H9 (cell line): ENCODE measurements around the gene TBX15. TPM values are rescaled to one million over a fixed set of nuclear protein-coding genes. Genes with fewer than 3 reads are reported as not detected.

Experiments
- DNase-seq: peaks from one replicate; pipeline ENCODE4 v3.0.0-alpha.2; 2017
- H2AFZ ChIP-seq: one replicate; pipeline ENCODE4 v1.6.1; 2013; ENCODE audit warnings: mild to moderate bottlenecking, low read length, control low read depth, moderate library complexity
- H2AK5ac ChIP-seq: 2 replicates; pipeline ENCODE4 v1.6.1; 2013; ENCODE audit warnings: low read length, control low read depth, mixed read lengths; ENCODE audit not compliant: insufficient read length
- H2BK120ac ChIP-seq: one replicate; pipeline ENCODE4 v1.6.1; 2013; ENCODE audit warnings: low read depth, mild to moderate bottlenecking, low read length, control low read depth, inconsistent platforms; ENCODE audit not compliant: poor library complexity, severe bottlenecking
- H2BK12ac ChIP-seq: 2 replicates; pipeline ENCODE4 v1.6.1; 2013; ENCODE audit warnings: low read length, control low read depth, mixed read lengths, low read depth; ENCODE audit not compliant: insufficient read length
- H2BK15ac ChIP-seq: 2 replicates; pipeline ENCODE4 v1.6.1; 2013; ENCODE audit warnings: low read depth, low read length, control low read depth
- H2BK20ac ChIP-seq: one replicate; pipeline ENCODE4 v1.6.1; 2013; ENCODE audit warnings: low read depth, mild to moderate bottlenecking, low read length, control low read depth, inconsistent platforms; ENCODE audit not compliant: poor library complexity, severe bottlenecking
- H2BK5ac ChIP-seq: 2 replicates; pipeline ENCODE4 v1.6.1; 2013; ENCODE audit warnings: low read length, control low read depth, mixed read lengths; ENCODE audit not compliant: insufficient read length
- H3K14ac ChIP-seq: 2 replicates; pipeline ENCODE4 v1.6.1; 2013; ENCODE audit warnings: low read length, control low read depth; ENCODE audit not compliant: insufficient read depth
- H3K18ac ChIP-seq: 2 replicates; pipeline ENCODE4 v1.6.1; 2013; ENCODE audit warnings: low read depth, mild to moderate bottlenecking, mixed read lengths, low read length, control low read depth; ENCODE audit not compliant: insufficient read length
- H3K23ac ChIP-seq: 2 replicates; pipeline ENCODE4 v1.6.1; 2013; ENCODE audit warnings: low read length, control low read depth, mixed read lengths, low read depth; ENCODE audit not compliant: insufficient read length
- H3K23me2 ChIP-seq: 2 replicates; pipeline ENCODE4 v1.6.1; 2013; ENCODE audit warnings: low read depth, mild to moderate bottlenecking, mixed read lengths, low read length, control low read depth; ENCODE audit not compliant: insufficient read length, poor library complexity, severe bottlenecking
- H3K27ac ChIP-seq: 2 replicates; pipeline ENCODE4 v1.5.1; 2013; ENCODE audit warnings: low read length, control low read depth, mixed read lengths, low read depth; ENCODE audit not compliant: insufficient read length
- H3K27me3 ChIP-seq: 2 replicates; pipeline ENCODE4 v1.6.1; 2013; ENCODE audit warnings: low read length, control low read depth, inconsistent platforms; ENCODE audit not compliant: insufficient read depth
- H3K4ac ChIP-seq: 2 replicates; pipeline ENCODE4 v1.6.1; 2013; ENCODE audit warnings: low read depth, mild to moderate bottlenecking, control low read depth, inconsistent platforms, low read length, moderate library complexity
- H3K4me1 ChIP-seq: 2 replicates; pipeline ENCODE4 v1.6.1; 2013; ENCODE audit warnings: low read length, control low read depth, inconsistent platforms; ENCODE audit not compliant: insufficient read depth
- H3K4me2 ChIP-seq: 2 replicates; pipeline ENCODE4 v1.6.1; 2013; ENCODE audit warnings: low read length, control low read depth, mixed read lengths; ENCODE audit not compliant: insufficient read length, insufficient read depth
- H3K56ac ChIP-seq: 2 replicates; pipeline ENCODE4 v1.6.1; 2013; ENCODE audit warnings: low read depth, mild to moderate bottlenecking, mixed read lengths, low read length, control low read depth; ENCODE audit not compliant: insufficient read length
- H3K79me1 ChIP-seq: 2 replicates; pipeline ENCODE4 v1.6.1; 2013; ENCODE audit warnings: low read depth, mild to moderate bottlenecking, moderate library complexity, low read length, control low read depth, inconsistent platforms; ENCODE audit not compliant: insufficient read depth, poor library complexity, severe bottlenecking
- H3K79me2 ChIP-seq: 2 replicates; pipeline ENCODE4 v1.6.1; 2013; ENCODE audit warnings: low read length, control low read depth, inconsistent platforms; ENCODE audit not compliant: insufficient read depth
- H3K9ac ChIP-seq: 2 replicates; pipeline ENCODE4 v1.6.1; 2013; ENCODE audit warnings: low read length, control low read depth, mixed read lengths; ENCODE audit not compliant: insufficient read length; ENCODE audit errors: extremely low read depth
- H3K9me3 ChIP-seq: one replicate; pipeline ENCODE4 v1.6.1; 2013; ENCODE audit warnings: low read depth, low read length, inconsistent platforms; ENCODE audit not compliant: control insufficient read depth
- H3T11ph ChIP-seq: one replicate; pipeline ENCODE4 v1.6.1; 2013; ENCODE audit warnings: mild to moderate bottlenecking, low read length, control low read depth, inconsistent platforms
- H4K20me1 ChIP-seq: one replicate; pipeline ENCODE4 v1.6.1; 2013; ENCODE audit not compliant: control insufficient read depth, insufficient read length, insufficient read depth
- H4K5ac ChIP-seq: 2 replicates; pipeline ENCODE4 v1.6.1; 2013; ENCODE audit warnings: low read depth, mild to moderate bottlenecking, mixed read lengths, low read length, control low read depth; ENCODE audit not compliant: insufficient read length
- H4K8ac ChIP-seq: replicated peaks from 2 replicates; pipeline ENCODE4 v1.6.1; 2013; ENCODE audit warnings: low read length, control low read depth, mixed read lengths, low read depth; ENCODE audit not compliant: insufficient read length
- H4K91ac ChIP-seq: 2 replicates; pipeline ENCODE4 v1.6.1; 2013; ENCODE audit warnings: low read depth, mild to moderate bottlenecking, moderate library complexity, mixed read lengths, low read length, control low read depth; ENCODE audit not compliant: insufficient read length
- H3K27ac Mint-ChIP-seq, 3 experiments: 2 replicates in 2 of 3; 3 replicates in 1 of 3; pipeline ENCODE4 v1.8.0; 2020 to 2021; ENCODE audit warnings: mixed read lengths in 3 of 3, mild to moderate bottlenecking in 1 of 3, moderate library complexity in 1 of 3
- H3K27me3 Mint-ChIP-seq: 2 replicates; pipeline ENCODE4 v1.8.0; 2021; ENCODE audit warnings: low read depth, mild to moderate bottlenecking, moderate library complexity, mixed read lengths
- H3K36me3 Mint-ChIP-seq, 3 experiments: 2 replicates in 2 of 3; 3 replicates in 1 of 3; pipeline ENCODE4 v1.8.0; 2020 to 2021; ENCODE audit warnings: low read depth in 3 of 3, mixed read lengths in 3 of 3; ENCODE audit not compliant: insufficient read depth in 1 of 3
- H3K4me1 Mint-ChIP-seq, 2 experiments: 2 replicates each; pipeline ENCODE4 v1.8.0; 2020; ENCODE audit warnings: mixed read lengths in 2 of 2
- H3K4me3 Mint-ChIP-seq, 2 experiments: 2 replicates in 1 of 2; 3 replicates in 1 of 2; pipeline ENCODE4 v1.8.0; 2020 to 2021; ENCODE audit warnings: mild to moderate bottlenecking in 2 of 2, mixed read lengths in 2 of 2, moderate library complexity in 1 of 2
- H3K9me3 Mint-ChIP-seq, 2 experiments: 2 replicates in 1 of 2; 3 replicates in 1 of 2; pipeline ENCODE4 v1.8.0; 2020; ENCODE audit warnings: mild to moderate bottlenecking in 2 of 2, mixed read lengths in 2 of 2, moderate library complexity in 1 of 2
- WGBS: extraction: QIAGEN DNeasy Blood & Tissue Kit; methylation state at CpG from one replicate; pipeline ENCODE4 v1.1.7; 2013; ENCODE audit warnings: missing lambda C conversion rate, low lambda C conversion rate, mixed read lengths; ENCODE audit not compliant: insufficient read length; ENCODE audit errors: extremely low coverage; 5-methylcytosine and 5-hydroxymethylcytosine counted together
- total RNA-seq: library from RNA; stranded (reverse); gene quantifications from 2 replicates; pipeline ENCODE4 v1.2.1, GENCODE V29; 2021
- TF ChIP-seq, protein P1 (sequence below): fragments of 200-600 bp; sonication (generic); conservative IDR thresholded peaks from 3 replicates; pipeline ENCODE4 v1.8.0; 2021; ENCODE audit warnings: antibody characterized with exemption, mild to moderate bottlenecking

TBX15 gene
- total RNA-seq, 1 experiment from 2014 or later: 0.07 TPM

DNA sequence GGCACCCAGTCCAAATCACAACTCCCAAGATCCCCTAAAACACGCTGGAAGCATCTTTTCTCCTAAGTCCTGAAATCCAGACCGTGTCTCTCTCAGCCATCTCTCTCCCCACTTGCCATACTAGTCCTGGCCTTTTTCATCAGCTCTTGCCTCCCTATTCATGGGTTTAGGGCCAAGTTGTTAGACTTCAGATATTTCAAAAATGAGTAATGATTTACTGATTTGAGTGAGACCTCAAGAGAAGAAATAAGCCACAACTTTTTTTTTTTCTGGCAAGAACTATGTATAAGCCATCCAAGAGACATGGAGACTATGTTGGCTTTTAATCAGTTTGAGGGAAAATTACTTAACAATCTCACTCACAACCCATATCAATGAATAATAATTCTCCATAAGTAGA is 62.5 kb downstream of the TBX15 start:
- no peak overlapping the region for H2AFZ ChIP-seq
- H3K56ac ChIP-seq: no peak overlapping the region
- no peak for DNase-seq
- Mint-ChIP-seq H3K27ac (no peak overlapping the region), H3K9me3 (no peaks in the 10 kb centered on the region), H3K4me3 (no peak overlapping the region), H3K36me3 (no peaks in the 10 kb centered on the region), H3K4me1 (peaks cover under 1 to 3% of the 10 kb centered on the region in 2 experiments; a peak in 3 of 4 replicates), H3K27me3 (no peaks in the 10 kb centered on the region)
- H4K91ac ChIP-seq: no peak overlapping the region
- peaks cover under 1% of the 10 kb centered on the region for H3K4me1 ChIP-seq
- no peak overlapping the region for H3K4ac ChIP-seq
- H2AK5ac ChIP-seq: no peak overlapping the region
- H3K79me1 ChIP-seq: no peaks in the 10 kb centered on the region
- TF ChIP-seq, protein P1, sequence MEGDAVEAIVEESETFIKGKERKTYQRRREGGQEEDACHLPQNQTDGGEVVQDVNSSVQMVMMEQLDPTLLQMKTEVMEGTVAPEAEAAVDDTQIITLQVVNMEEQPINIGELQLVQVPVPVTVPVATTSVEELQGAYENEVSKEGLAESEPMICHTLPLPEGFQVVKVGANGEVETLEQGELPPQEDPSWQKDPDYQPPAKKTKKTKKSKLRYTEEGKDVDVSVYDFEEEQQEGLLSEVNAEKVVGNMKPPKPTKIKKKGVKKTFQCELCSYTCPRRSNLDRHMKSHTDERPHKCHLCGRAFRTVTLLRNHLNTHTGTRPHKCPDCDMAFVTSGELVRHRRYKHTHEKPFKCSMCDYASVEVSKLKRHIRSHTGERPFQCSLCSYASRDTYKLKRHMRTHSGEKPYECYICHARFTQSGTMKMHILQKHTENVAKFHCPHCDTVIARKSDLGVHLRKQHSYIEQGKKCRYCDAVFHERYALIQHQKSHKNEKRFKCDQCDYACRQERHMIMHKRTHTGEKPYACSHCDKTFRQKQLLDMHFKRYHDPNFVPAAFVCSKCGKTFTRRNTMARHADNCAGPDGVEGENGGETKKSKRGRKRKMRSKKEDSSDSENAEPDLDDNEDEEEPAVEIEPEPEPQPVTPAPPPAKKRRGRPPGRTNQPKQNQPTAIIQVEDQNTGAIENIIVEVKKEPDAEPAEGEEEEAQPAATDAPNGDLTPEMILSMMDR: no peak
- no peaks in the 10 kb centered on the region for H3K27me3 ChIP-seq
- H4K20me1 ChIP-seq: no peaks in the 10 kb centered on the region
- no peaks in the 10 kb centered on the region for H3K23me2 ChIP-seq
- no peak overlapping the region for H3T11ph ChIP-seq
- H3K23ac ChIP-seq: no peak overlapping the region
- WGBS: no CpG with 5 or more reads among the region's 2 CpGs
- no peak overlapping the region for H3K14ac ChIP-seq
- H3K27ac ChIP-seq: no peak overlapping the region
- no peak overlapping the region for H2BK15ac ChIP-seq
- H4K5ac ChIP-seq: no peak overlapping the region
- no peak overlapping the region for H4K8ac ChIP-seq
- H2BK120ac ChIP-seq: no peak overlapping the region
- no peak overlapping the region for H2BK20ac ChIP-seq
- H3K18ac ChIP-seq: no peak overlapping the region
- peak overlapping the region; percentile 18 for H2BK5ac ChIP-seq
- H2BK12ac ChIP-seq: no peak overlapping the region
- no peak overlapping the region for H3K9ac ChIP-seq
- H3K4me2 ChIP-seq: no peak overlapping the region
- no peaks in the 10 kb centered on the region for H3K79me2 ChIP-seq
- no peaks in the 10 kb centered on the region for H3K9me3 ChIP-seq
